Stimulated activated CD8-positive, alpha-beta memory T cell treated with anti-CD3 and anti-CD28 coated beads, Interleukin-15, amount 100 ng/mL, for 4 hours (primary cell): ENCODE data around the gene DCLK2.
"Not testable (repeated sequence)": the region's sequence is repeated elsewhere in the genome, so short reads cannot be mapped to it uniquely, and the experiment has no call there.

ENCODE experiments used
- DNase-seq, 2 donors: peaks; one replicate each; pipeline ENCODE4 v3.0.0-alpha.2; 2020; ENCODE audit warnings: low read depth in 2 of 2

Gene DCLK2

GRCh38 chr4:150152766-150153165, 74.5 kb downstream of the DCLK2 start:
- DNase-seq = no peak

- no peak for DNase-seq
Measured at GRCh38 chr4:150155391-150155790, 77.1 kb downstream of the DCLK2 start.

- DNase-seq = no peak
Measured at GRCh38 chr4:150156543-150156942, 78.3 kb downstream of the DCLK2 start.

GRCh38 chr4:150158041-150158440, 79.8 kb downstream of the DCLK2 start:
- DNase-seq = no peak

- no peak for DNase-seq
Measured at GRCh38 chr4:150160473-150160872, 82.2 kb downstream of the DCLK2 start.

- no peak for DNase-seq
Measured at GRCh38 chr4:150161109-150161508, 82.9 kb downstream of the DCLK2 start.

GRCh38 chr4:150162020-150162419, 83.8 kb downstream of the DCLK2 start:
- not testable (repeated sequence) for DNase-seq

- no peak for DNase-seq
Measured at GRCh38 chr4:150164055-150164454, 85.8 kb downstream of the DCLK2 start.

GRCh38 chr4:150164956-150165629, 86.8 kb downstream of the DCLK2 start:
- no peak for DNase-seq

- no peak for DNase-seq
Measured at GRCh38 chr4:150167054-150167453, 88.8 kb downstream of the DCLK2 start.

- DNase-seq = no peak
Measured at GRCh38 chr4:150173432-150173861, 95.2 kb downstream of the DCLK2 start.

- DNase-seq = no peak
Measured at GRCh38 chr4:150173982-150174398, 95.7 kb downstream of the DCLK2 start.

GRCh38 chr4:150176547-150176946, 98.3 kb downstream of the DCLK2 start:
- no peak for DNase-seq

- DNase-seq = no peak
Measured at GRCh38 chr4:150178161-150178560, 99.9 kb downstream of the DCLK2 start.

GRCh38 chr4:150181536-150181935, 103.3 kb downstream of the DCLK2 start:
- DNase-seq = no peak

- DNase-seq = no peak
Measured at GRCh38 chr4:150182794-150183193, 104.5 kb downstream of the DCLK2 start.

- not testable (repeated sequence) for DNase-seq
Measured at GRCh38 chr4:150185033-150185432, 106.8 kb downstream of the DCLK2 start.

GRCh38 chr4:150192986-150193385, 114.7 kb downstream of the DCLK2 start:
- DNase-seq = no peak

- not testable (repeated sequence) for DNase-seq
Measured at GRCh38 chr4:150197256-150197655, 119.0 kb downstream of the DCLK2 start.

- no peak for DNase-seq
Measured at GRCh38 chr4:150199056-150199455, 120.8 kb downstream of the DCLK2 start.

- DNase-seq = no peak
Measured at GRCh38 chr4:150205016-150205415, 126.8 kb downstream of the DCLK2 start.

GRCh38 chr4:150206265-150206664, 128.0 kb downstream of the DCLK2 start:
- no peak for DNase-seq

- DNase-seq = no peak
Measured at GRCh38 chr4:150206954-150207353, 128.7 kb downstream of the DCLK2 start.

- no peak for DNase-seq
Measured at GRCh38 chr4:150207871-150208270, 129.6 kb downstream of the DCLK2 start.
